IMR-90 (cell line): ENCODE data around the gene TCF3.

Experiments
- BHLHE40 ChIP-seq: fragments of 150-350 bp; IDR thresholded peaks from 2 replicates; pipeline ENCODE4 v1.6.1; 2016; ENCODE audit warnings: mild to moderate bottlenecking, low read depth, low read length
- CEBPB ChIP-seq: IDR thresholded peaks from 2 replicates; pipeline ENCODE4 v1.6.1; 2012; ENCODE audit warnings: low read depth, low read length, improper control_type of control experiment
- MXI1 ChIP-seq: IDR thresholded peaks from 2 replicates; pipeline ENCODE4 v1.6.1; 2012; ENCODE audit warnings: low read depth, mild to moderate bottlenecking, low read length, moderate library complexity, borderline replicate concordance
- POLR2A ChIP-seq: IDR thresholded peaks from 2 replicates; pipeline ENCODE4 v1.6.1; 2012; ENCODE audit warnings: mild to moderate bottlenecking, low read depth, low read length
- RAD21 ChIP-seq: IDR thresholded peaks from 2 replicates; pipeline ENCODE4 v1.6.1; 2012; ENCODE audit warnings: low read length, improper control_type of control experiment
- SMC3 ChIP-seq: fragments of 150-350 bp; IDR thresholded peaks from 2 replicates; pipeline ENCODE4 v1.6.1; 2016; ENCODE audit warnings: low read depth, mild to moderate bottlenecking, antibody characterized with exemption, low read length, moderate library complexity
- TF ChIP-seq, protein P1 (sequence below): conservative IDR thresholded peaks from 2 replicates; pipeline ENCODE4 v1.5.1; 2012; ENCODE audit warnings: mild to moderate bottlenecking, low read depth, low read length, improper control_type of control experiment
- TF ChIP-seq, protein P2 (sequence below): fragments of 150-350 bp; IDR thresholded peaks from 2 replicates; pipeline ENCODE4 v1.6.1; 2017; ENCODE audit warnings: mild to moderate bottlenecking, antibody characterized with exemption, low read length, low read depth
- TF ChIP-seq, protein P3 (sequence below): fragments of 150-350 bp; IDR thresholded peaks from 2 replicates; pipeline ENCODE4 v1.6.1; 2016; ENCODE audit warnings: low read depth, mild to moderate bottlenecking, low read length, moderate library complexity, borderline replicate concordance

DNA sequence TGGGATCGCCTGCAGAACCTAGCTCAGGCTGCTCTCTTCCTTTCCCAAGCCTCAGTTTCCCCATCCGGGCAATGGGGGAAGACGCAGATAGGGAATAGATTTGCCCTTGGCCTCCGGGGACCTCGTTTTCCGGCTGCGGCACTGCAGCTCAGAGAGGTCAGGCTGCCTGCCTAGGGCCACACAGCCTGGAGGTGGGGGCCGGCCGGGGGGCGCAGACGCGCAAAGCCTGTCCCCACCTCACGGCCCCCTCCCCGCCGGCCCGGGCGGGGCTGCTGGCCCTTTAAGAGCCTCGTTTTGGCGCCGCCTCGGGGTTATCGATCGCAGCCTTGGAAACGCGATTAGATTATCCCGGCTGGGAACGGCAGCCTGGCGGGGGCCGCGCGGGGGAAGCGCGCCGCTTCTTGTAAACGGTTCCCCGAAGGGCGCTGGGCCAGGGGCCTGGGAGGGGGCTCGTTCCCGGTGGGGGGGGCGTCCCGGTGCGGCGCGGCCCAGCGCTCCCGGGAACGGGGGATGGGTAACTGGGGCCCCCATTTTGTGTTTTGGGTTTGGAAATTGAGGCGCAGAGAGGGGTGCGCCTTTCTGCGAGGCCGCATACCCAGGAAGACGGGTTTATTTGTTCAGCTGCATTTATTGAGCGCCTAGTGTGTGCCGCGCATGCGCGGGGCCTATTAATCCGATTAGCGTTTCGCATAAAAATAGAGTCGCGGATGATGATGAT, 23.4 kb upstream of the TCF3 start:
- TF ChIP-seq, protein P1, sequence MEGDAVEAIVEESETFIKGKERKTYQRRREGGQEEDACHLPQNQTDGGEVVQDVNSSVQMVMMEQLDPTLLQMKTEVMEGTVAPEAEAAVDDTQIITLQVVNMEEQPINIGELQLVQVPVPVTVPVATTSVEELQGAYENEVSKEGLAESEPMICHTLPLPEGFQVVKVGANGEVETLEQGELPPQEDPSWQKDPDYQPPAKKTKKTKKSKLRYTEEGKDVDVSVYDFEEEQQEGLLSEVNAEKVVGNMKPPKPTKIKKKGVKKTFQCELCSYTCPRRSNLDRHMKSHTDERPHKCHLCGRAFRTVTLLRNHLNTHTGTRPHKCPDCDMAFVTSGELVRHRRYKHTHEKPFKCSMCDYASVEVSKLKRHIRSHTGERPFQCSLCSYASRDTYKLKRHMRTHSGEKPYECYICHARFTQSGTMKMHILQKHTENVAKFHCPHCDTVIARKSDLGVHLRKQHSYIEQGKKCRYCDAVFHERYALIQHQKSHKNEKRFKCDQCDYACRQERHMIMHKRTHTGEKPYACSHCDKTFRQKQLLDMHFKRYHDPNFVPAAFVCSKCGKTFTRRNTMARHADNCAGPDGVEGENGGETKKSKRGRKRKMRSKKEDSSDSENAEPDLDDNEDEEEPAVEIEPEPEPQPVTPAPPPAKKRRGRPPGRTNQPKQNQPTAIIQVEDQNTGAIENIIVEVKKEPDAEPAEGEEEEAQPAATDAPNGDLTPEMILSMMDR = no peak
- TF ChIP-seq MXI1 (no peak), SMC3 (no peak), RAD21 (no peak), POLR2A (no peak), BHLHE40 (no peak), CEBPB (no peak)
- TF ChIP-seq, protein P2, sequence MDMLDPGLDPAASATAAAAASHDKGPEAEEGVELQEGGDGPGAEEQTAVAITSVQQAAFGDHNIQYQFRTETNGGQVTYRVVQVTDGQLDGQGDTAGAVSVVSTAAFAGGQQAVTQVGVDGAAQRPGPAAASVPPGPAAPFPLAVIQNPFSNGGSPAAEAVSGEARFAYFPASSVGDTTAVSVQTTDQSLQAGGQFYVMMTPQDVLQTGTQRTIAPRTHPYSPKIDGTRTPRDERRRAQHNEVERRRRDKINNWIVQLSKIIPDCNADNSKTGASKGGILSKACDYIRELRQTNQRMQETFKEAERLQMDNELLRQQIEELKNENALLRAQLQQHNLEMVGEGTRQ = no peak
- TF ChIP-seq, protein P3, sequence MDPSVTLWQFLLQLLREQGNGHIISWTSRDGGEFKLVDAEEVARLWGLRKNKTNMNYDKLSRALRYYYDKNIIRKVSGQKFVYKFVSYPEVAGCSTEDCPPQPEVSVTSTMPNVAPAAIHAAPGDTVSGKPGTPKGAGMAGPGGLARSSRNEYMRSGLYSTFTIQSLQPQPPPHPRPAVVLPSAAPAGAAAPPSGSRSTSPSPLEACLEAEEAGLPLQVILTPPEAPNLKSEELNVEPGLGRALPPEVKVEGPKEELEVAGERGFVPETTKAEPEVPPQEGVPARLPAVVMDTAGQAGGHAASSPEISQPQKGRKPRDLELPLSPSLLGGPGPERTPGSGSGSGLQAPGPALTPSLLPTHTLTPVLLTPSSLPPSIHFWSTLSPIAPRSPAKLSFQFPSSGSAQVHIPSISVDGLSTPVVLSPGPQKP = no peak
